ENCODE data around the gene POFUT1. TPM values are rescaled to one million over a fixed set of nuclear protein-coding genes. Genes with fewer than 3 reads are reported as not detected.
"Not testable (repeated sequence)": the region's sequence is repeated elsewhere in the genome, so short reads cannot be mapped to it uniquely, and the experiment has no call there.

POFUT1 gene
- total RNA-seq, 1 donor from 2014 or later, result 60.6 TPM

- Histone ChIP-seq H3K9me3 (ENCODE audit: insufficient read depth, low read depth, low read length) (no peaks in the 10 kb centered on the region), H3K27me3 (ENCODE audit: insufficient read depth, low read length) (no peaks in the 10 kb centered on the region), H3K9ac (ENCODE audit: low read length) (no peak overlapping the region), H3K79me2 (ENCODE audit: insufficient read depth, low read length) (peaks cover 29% of the 10 kb centered on the region), H4K20me1 (ENCODE audit: insufficient read depth, low read length) (peaks cover 38% of the 10 kb centered on the region), H3K4me2 (ENCODE audit: low read length) (no peak overlapping the region), H3K27ac (ENCODE audit: low read depth, low read length) (no peak overlapping the region), H3K36me3 (ENCODE audit: insufficient read depth, low read length) (peaks cover 25% of the 10 kb centered on the region), H3K4me1 (ENCODE audit: insufficient read depth, low read length) (peaks cover 2% of the 10 kb centered on the region), H3K4me3 (ENCODE audit: insufficient read depth, low read depth, low read length) (no peak overlapping the region), H2AFZ (ENCODE audit: low read depth, low read length) (no peak overlapping the region)
- Mint-ChIP-seq H3K27ac (ENCODE audit: unreplicated experiment) (no peak overlapping the region), H3K36me3 (ENCODE audit: low read depth, unreplicated experiment) (peaks cover 12% of the 10 kb centered on the region), H3K9me3 (ENCODE audit: unreplicated experiment) (no peaks in the 10 kb centered on the region), H3K4me1 (ENCODE audit: low read depth, unreplicated experiment) (peaks cover 9% of the 10 kb centered on the region), H3K4me3 (ENCODE audit: unreplicated experiment) (no peak overlapping the region), H3K27me3 (ENCODE audit: low read depth, unreplicated experiment) (no peaks in the 10 kb centered on the region)
- TF ChIP-seq EZH2 (IDR thresholded peaks at IDR 0.05; ENCODE audit: insufficient read depth, low read length) (no peak), CTCF (IDR thresholded peaks at IDR 0.05; ENCODE audit: insufficient read depth, low read depth, low read length) (no peak)
- DNase-seq (ENCODE audit: low read depth) (no peak), FAIRE-seq (no peak)
Observed at GRCh38 chr20:32195581-32195980, 12.1 kb upstream of the POFUT1 start.

GRCh38 chr20:32196613-32197012, 11.1 kb upstream of the POFUT1 start:
- Mint-ChIP-seq H3K4me1 (ENCODE audit: low read depth, unreplicated experiment) (peaks cover 10% of the 10 kb centered on the region), H3K36me3 (ENCODE audit: low read depth, unreplicated experiment) (peaks cover 15% of the 10 kb centered on the region)
- FAIRE-seq; H3K9me3 ChIP-seq (ENCODE audit: insufficient read depth, low read depth, low read length); H3K27me3 Mint-ChIP-seq (ENCODE audit: low read depth, unreplicated experiment); H3K4me3 Mint-ChIP-seq (ENCODE audit: unreplicated experiment); H3K9me3 Mint-ChIP-seq (ENCODE audit: unreplicated experiment); DNase-seq (ENCODE audit: low read depth); H3K27me3 ChIP-seq (ENCODE audit: insufficient read depth, low read length); H3K27ac Mint-ChIP-seq (ENCODE audit: unreplicated experiment); H3K9ac ChIP-seq (ENCODE audit: low read length); H3K4me1 ChIP-seq (ENCODE audit: insufficient read depth, low read length); H3K4me3 ChIP-seq (ENCODE audit: insufficient read depth, low read depth, low read length); H2AFZ ChIP-seq (ENCODE audit: low read depth, low read length); H3K4me2 ChIP-seq (ENCODE audit: low read length); H3K27ac ChIP-seq (ENCODE audit: low read depth, low read length): not testable (repeated sequence)
- H3K36me3 ChIP-seq (ENCODE audit: insufficient read depth, low read length), result peaks cover 25% of the 10 kb centered on the region
- peaks cover 48% of the 10 kb centered on the region for H4K20me1 ChIP-seq (ENCODE audit: insufficient read depth, low read length)
- H3K79me2 ChIP-seq (ENCODE audit: insufficient read depth, low read length), result peaks cover 40% of the 10 kb centered on the region

GRCh38 chr20:32197136-32197535, 10.5 kb upstream of the POFUT1 start:
- H3K9me3 Mint-ChIP-seq (ENCODE audit: unreplicated experiment); H3K4me1 ChIP-seq (ENCODE audit: insufficient read depth, low read length); H3K4me3 Mint-ChIP-seq (ENCODE audit: unreplicated experiment); H3K27me3 Mint-ChIP-seq (ENCODE audit: low read depth, unreplicated experiment); H3K4me2 ChIP-seq (ENCODE audit: low read length); H3K9ac ChIP-seq (ENCODE audit: low read length); DNase-seq (ENCODE audit: low read depth); H3K27ac ChIP-seq (ENCODE audit: low read depth, low read length); FAIRE-seq; H2AFZ ChIP-seq (ENCODE audit: low read depth, low read length); H3K27ac Mint-ChIP-seq (ENCODE audit: unreplicated experiment); H3K4me3 ChIP-seq (ENCODE audit: insufficient read depth, low read depth, low read length); H3K27me3 ChIP-seq (ENCODE audit: insufficient read depth, low read length); H3K9me3 ChIP-seq (ENCODE audit: insufficient read depth, low read depth, low read length): not testable (repeated sequence)
- Histone ChIP-seq H4K20me1 (ENCODE audit: insufficient read depth, low read length) (peaks cover 53% of the 10 kb centered on the region), H3K79me2 (ENCODE audit: insufficient read depth, low read length) (peaks cover 44% of the 10 kb centered on the region), H3K36me3 (ENCODE audit: insufficient read depth, low read length) (peaks cover 23% of the 10 kb centered on the region)
- H3K36me3 Mint-ChIP-seq (ENCODE audit: low read depth, unreplicated experiment), result peaks cover 15% of the 10 kb centered on the region
- peaks cover 10% of the 10 kb centered on the region for H3K4me1 Mint-ChIP-seq (ENCODE audit: low read depth, unreplicated experiment)

All from astrocyte (in vitro differentiated cells and primary cell).